GM12878 (cell line): ENCODE measurements around the gene ZNF507. TPM values are rescaled to one million over a fixed set of nuclear protein-coding genes. Genes with fewer than 3 reads are reported as not detected.

Experiments used
- ATAC-seq: fragments of 200-7000 bp; cut with Tn5 transposase; 3 replicates; pipeline ENCODE4 v1.9.1; 2020; ENCODE audit warnings: mild to moderate bottlenecking, moderate library complexity
- BruUV-seq: library from RNA; stranded (reverse); fragments of 400-500 nt; replicated peaks from 2 replicates; lab custom pipeline; 2021; lab: Mats Ljungman, UMichigan
- CTCF ChIA-PET: fragments of 300-600 bp; sonication (Branson Sonifier 250); formaldehyde crosslinking; extraction: SDS; loops from one replicate; lab custom pipeline; 2021; ENCODE audit warnings: inconsistent platforms; lab: Yijun Ruan, JAX
- POLR2A ChIA-PET: fragments of 350-600 bp; formaldehyde crosslinking; extraction: SDS; loops from one replicate; lab custom pipeline; 2021; ENCODE audit warnings: inconsistent platforms; lab: Charles Lee
- RAD21 ChIA-PET: fragments of 300-600 bp; sonication (Branson Sonifier 250); formaldehyde crosslinking; loops from one replicate; lab custom pipeline; 2023; ENCODE audit warnings: antibody characterized with exemption; ENCODE audit not compliant: unreplicated experiment; lab: Charles Lee
- SMC1A ChIA-PET: fragments of 300-600 bp; sonication (Branson Sonifier 250); formaldehyde crosslinking; loops from one replicate; lab custom pipeline; 2023; ENCODE audit not compliant: unreplicated experiment, uncharacterized antibody; lab: Charles Lee
- DNase-seq: peaks from one replicate; pipeline ENCODE4 v3.0.0-alpha.2; 2011; ENCODE audit warnings: low read depth, low spot score
- FAIRE-seq: peaks from 3 replicates; lab custom pipeline; 2011; peaks lifted over from hg19 to GRCh38; lab: Jason Lieb, UNC
- H2AFZ ChIP-seq: 2 replicates; pipeline ENCODE4 v1.6.0; 2011; ENCODE audit warnings: low read depth, low read length, control low read depth; ENCODE audit not compliant: control insufficient read depth
- H3K27ac ChIP-seq: 2 replicates; pipeline ENCODE4 v1.5.1; 2011; ENCODE audit warnings: control low read depth; ENCODE audit not compliant: control insufficient read depth, insufficient read depth
- H3K27me3 ChIP-seq, 2 experiments: replicated peaks in 1 of 2; 2 replicates each; pipeline versions ENCODE4 v1.6.0 to v1.6.1; 2011; ENCODE audit warnings: low read length in 1 of 2; ENCODE audit not compliant: control insufficient read depth in 2 of 2, insufficient read depth in 2 of 2
- H3K36me3 ChIP-seq, 2 experiments: 2 replicates each; pipeline ENCODE4 v1.5.1; 2011; ENCODE audit warnings: low read length in 1 of 2; ENCODE audit not compliant: control insufficient read depth in 2 of 2, insufficient read depth in 2 of 2
- H3K4me1 ChIP-seq: 2 replicates; pipeline ENCODE4 v1.6.1; 2011; ENCODE audit warnings: mild to moderate bottlenecking, low read length, moderate library complexity, mixed read lengths; ENCODE audit not compliant: control insufficient read depth, insufficient read depth
- H3K4me2 ChIP-seq: 2 replicates; pipeline ENCODE4 v1.6.0; 2011; ENCODE audit warnings: control low read depth; ENCODE audit not compliant: control insufficient read depth, insufficient read depth
- H3K4me3 ChIP-seq: fragments of 200-600 bp; sonication (generic); 2 replicates; pipeline ENCODE4 v1.5.1; 2016
- H3K79me2 ChIP-seq: 2 replicates; pipeline ENCODE4 v1.6.0; 2011; ENCODE audit warnings: low read length; ENCODE audit not compliant: control insufficient read depth, insufficient read depth
- H3K9ac ChIP-seq: 2 replicates; pipeline ENCODE4 v1.8.0; 2011; ENCODE audit warnings: low read length, control low read depth, mixed read lengths; ENCODE audit not compliant: control insufficient read depth, insufficient read depth
- H3K9me3 ChIP-seq: replicated peaks from 3 replicates; pipeline ENCODE4 v1.5.1; 2011; ENCODE audit warnings: mild to moderate bottlenecking, low read length; ENCODE audit not compliant: control insufficient read depth, insufficient read depth
- H4K20me1 ChIP-seq: 2 replicates; pipeline ENCODE4 v1.6.0; 2011; ENCODE audit not compliant: control insufficient read depth, insufficient read depth
- ATF2 ChIP-seq: IDR thresholded peaks from 2 replicates; pipeline ENCODE4 v1.6.1; 2012; ENCODE audit warnings: low read length, inconsistent platforms
- CBX5 ChIP-seq: sonication (generic); IDR thresholded peaks from 2 replicates; pipeline ENCODE4 v1.6.1; 2016; ENCODE audit warnings: low read depth, moderate library complexity, mild to moderate bottlenecking, inconsistent platforms
- CHD1 ChIP-seq: IDR thresholded peaks from 2 replicates; pipeline ENCODE4 v1.6.1; 2012; ENCODE audit warnings: low read depth, low read length, improper control_type of control experiment
- DPF2 ChIP-seq: fragments of 450-650 bp; IDR thresholded peaks from 2 replicates; pipeline ENCODE4 v1.6.1; 2017; ENCODE audit warnings: mild to moderate bottlenecking
- FOXK2 ChIP-seq: fragments of 450-650 bp; IDR thresholded peaks from 2 replicates; pipeline ENCODE4 v1.6.1; 2017; ENCODE audit warnings: mild to moderate bottlenecking, moderate library complexity
- LARP7 ChIP-seq: fragments of 450-650 bp; IDR thresholded peaks from 2 replicates; pipeline ENCODE4 v1.6.1; 2017; ENCODE audit warnings: mild to moderate bottlenecking
- MYC ChIP-seq: IDR thresholded peaks from 2 replicates; pipeline ENCODE4 v1.6.1; 2011; ENCODE audit warnings: mild to moderate bottlenecking, low read length, moderate library complexity, inconsistent platforms; ENCODE audit not compliant: insufficient read depth, insufficient replicate concordance, insufficient read length, severe bottlenecking
- NR2F1 ChIP-seq: fragments of 450-650 bp; conservative IDR thresholded peaks from 2 replicates; pipeline ENCODE4 v1.6.1; 2017; ENCODE audit warnings: mild to moderate bottlenecking
- POU2F2 ChIP-seq: IDR thresholded peaks from 3 replicates; pipeline ENCODE4 v1.6.1; 2011; ENCODE audit warnings: low read depth, mild to moderate bottlenecking, low read length, borderline replicate concordance
- TAF1 ChIP-seq: IDR thresholded peaks from 2 replicates; pipeline ENCODE4 v1.6.1; 2011; ENCODE audit warnings: mild to moderate bottlenecking, low read depth, low read length, borderline replicate concordance
- ZBTB40 ChIP-seq: fragments of 450-650 bp; IDR thresholded peaks from 2 replicates; pipeline ENCODE4 v1.6.1; 2016; ENCODE audit warnings: mild to moderate bottlenecking, moderate library complexity, borderline replicate concordance
- ZNF622 ChIP-seq: fragments of 450-650 bp; IDR thresholded peaks from 2 replicates; pipeline ENCODE4 v1.6.1; 2017; ENCODE audit warnings: mild to moderate bottlenecking, inconsistent platforms
- ZNF687 ChIP-seq: fragments of 450-650 bp; IDR thresholded peaks from 2 replicates; pipeline ENCODE4 v1.6.1; 2017; ENCODE audit warnings: mild to moderate bottlenecking, moderate library complexity
- WGBS: methylation state at CpG from one replicate; pipeline ENCODE4 v1.1.6; 2016; ENCODE audit warnings: low lambda C conversion rate; ENCODE audit not compliant: insufficient replicate concordance, insufficient coverage; ENCODE audit errors: missing lambda C conversion rate; 5-methylcytosine and 5-hydroxymethylcytosine counted together
- in situ Hi-C: fragments of 300-500 bp; cut with MboI; formaldehyde crosslinking; loops from 9 replicates; pipeline ENCODE4 v1.14.3; 2018; ENCODE audit warnings: mixed read lengths
- intact Hi-C: fragments of 100-400 bp; cut with micrococcal nuclease; formaldehyde crosslinking; loops from one replicate; pipeline ENCODE4 v1.14.2; 2022; ENCODE audit not compliant: unreplicated experiment
- polyA plus RNA-seq, 11 experiments: library from polyadenylated mRNA; depleted of rRNA in 4 of 11; unstranded in 6 of 11; stranded (reverse) in 5 of 11; fragments of >200 nt; fragmentation: Nextera tagmentation in 4 of 11; fragmentation: Illumina TruSeq in 1 of 11; extraction: Ambion mirVana in 4 of 11; extraction: Trizol in 1 of 11; gene quantifications; 1 replicate in 1 of 11; 2 replicates in 10 of 11; pipeline versions ENCODE4 v1.2.1 to v1.2.3, GENCODE V29; 2011 to 2016; ENCODE audit warnings: inconsistent platforms in 2 of 11, missing spikeins in 2 of 11, low read depth in 1 of 11
- total RNA-seq, 4 experiments: library from RNA; depleted of rRNA in 3 of 4; stranded (reverse); fragments of >200 nt in 3 of 4; fragmentation: Illumina TruSeq in 1 of 4; extraction: Trizol in 1 of 4; gene quantifications; 2 replicates each; pipeline versions ENCODE4 v1.2.1 to v1.2.3, GENCODE V29; 2013 to 2021

ZNF507 gene
- total and polyA plus RNA-seq, 10 of the 15 experiments (the other 5 are each of a cell fraction or from before 2014, with no cell fraction given), result 2.3 to 18.4 (median 10.1) TPM

- TF ChIP-seq CHD1 (no peak), LARP7 (no peak), POU2F2 (no peak), FOXK2 (no peak), ZNF687 (no peak), CBX5 (no peak), NR2F1 (no peak)
Observed at GRCh38 chr19:32359581-32359980, 14.2 kb downstream of the ZNF507 start (continued).

GRCh38 chr19:32361574-32362317, 16.3 kb downstream of the ZNF507 start:
- POLR2A ChIA-PET, result interaction anchor here (0.6 kb wide), 1 partner anchor 818 kb away, joined by 3 read pairs; no protein-coding TSS in a partner anchor
- in situ Hi-C loops, result no loop called here
- 89% methylated on average over 7 of the region's 9 CpGs for WGBS
- no TSS peak for BruUV-seq
- TF ChIP-seq MYC (no peak), TAF1 (no peak), ATF2 (no peak), ZBTB40 (no peak), DPF2 (no peak), ZNF622 (no peak)
- TF ChIP-seq, all 136 proteins: peak for 0
- intact Hi-C loops, result no loop called here
- DNase-seq (no peak), FAIRE-seq (no peak), ATAC-seq (no peak)
- H3K4me2 ChIP-seq, result no peak overlapping the region
- no peaks in the 10 kb centered on the region for H3K4me1 ChIP-seq
- ChIA-PET RAD21 (no interaction called here), CTCF (no interaction called here), SMC1A (interaction anchor here (0.6 kb wide), 1 partner anchor 17 kb away, joined by 3 read pairs; no protein-coding TSS in a partner anchor)
- H4K20me1 ChIP-seq, result no peaks in the 10 kb centered on the region
- H3K79me2 ChIP-seq, result peaks cover 5% of the 10 kb centered on the region
- no peak overlapping the region for H3K27ac ChIP-seq
- H3K9ac ChIP-seq, result no peak overlapping the region
- H3K4me3 ChIP-seq, result no peak overlapping the region
- peaks cover 3 to 38% of the 10 kb centered on the region in 2 experiments; a peak in 3 of 4 replicates for H3K36me3 ChIP-seq
- H2AFZ ChIP-seq, result no peak overlapping the region
- no peaks in the 10 kb centered on the region for H3K27me3 ChIP-seq
- no peaks in the 10 kb centered on the region for H3K9me3 ChIP-seq
